HepG2 (cell line): ENCODE results near the gene RCHY1. TPM values are rescaled to one million over a fixed set of nuclear protein-coding genes. Genes with fewer than 3 reads are reported as not detected.

ENCODE experiments used
- EHMT2 ChIP-seq: fragments of 200-600 bp; sonication (generic); IDR thresholded peaks from 2 replicates; pipeline ENCODE4 v1.7.0; 2017; ENCODE audit warnings: antibody characterized with exemption, low read depth, low read length, borderline replicate concordance
- GZF1 ChIP-seq: sonication (generic); formaldehyde crosslinking; IDR thresholded peaks from 2 replicates; pipeline ENCODE4 v1.5.1; 2020; ENCODE audit warnings: mild to moderate bottlenecking, missing genetic modification reagents
- HDAC2 ChIP-seq: sonication (generic); formaldehyde crosslinking; IDR thresholded peaks from 2 replicates; pipeline ENCODE4 v1.4.0; 2020; ENCODE audit warnings: missing genetic modification reagents
- HMGA1 ChIP-seq: sonication (generic); formaldehyde crosslinking; conservative IDR thresholded peaks from 2 replicates; pipeline ENCODE4 v1.4.0; 2020; ENCODE audit warnings: missing genetic modification reagents
- ISX ChIP-seq: sonication (generic); formaldehyde crosslinking; conservative IDR thresholded peaks from 2 replicates; pipeline ENCODE4 v1.5.0; 2020; ENCODE audit warnings: missing genetic modification reagents
- KAT8 ChIP-seq: IDR thresholded peaks from 2 replicates; pipeline ENCODE4 v1.6.1; 2016; ENCODE audit warnings: missing genetic modification reagents, missing compliant biosample characterization
- RELA ChIP-seq: sonication (generic); formaldehyde crosslinking; IDR thresholded peaks from 2 replicates; pipeline ENCODE4 v1.4.0; 2020; ENCODE audit warnings: missing genetic modification reagents
- SUZ12 ChIP-seq: fragments of 150-350 bp; IDR thresholded peaks from 2 replicates; pipeline ENCODE4 v1.6.1; 2014; ENCODE audit warnings: low read depth, low read length
- ZFP62 ChIP-seq: sonication (generic); formaldehyde crosslinking; IDR thresholded peaks from 2 replicates; pipeline ENCODE4 v1.4.0; 2020; ENCODE audit warnings: missing genetic modification reagents
- ZNF883 ChIP-seq: sonication (generic); formaldehyde crosslinking; IDR thresholded peaks from 2 replicates; pipeline ENCODE4 v1.5.1; 2020; ENCODE audit warnings: mild to moderate bottlenecking, missing genetic modification reagents; ENCODE audit errors: not compliant biosample characterization
- polyA plus RNA-seq, 8 experiments: library from polyadenylated mRNA; depleted of rRNA in 3 of 8; stranded (reverse) in 7 of 8; unstranded in 1 of 8; fragments of >200 nt; fragmentation: Illumina TruSeq in 4 of 8; extraction: Trizol in 4 of 8; gene quantifications; 2 replicates each; pipeline versions ENCODE4 v1.2.1 to v1.2.3, GENCODE V29; 2011 to 2016; ENCODE audit warnings: low read depth in 4 of 8, missing spikeins in 1 of 8, mixed read lengths in 1 of 8; ENCODE audit not compliant: insufficient read depth in 1 of 8
- total RNA-seq, 5 experiments: library from RNA; depleted of rRNA; stranded (reverse); fragments of >200 nt; fragmentation: Illumina TruSeq; extraction: Trizol; gene quantifications; 2 replicates each; pipeline ENCODE4 v1.2.3, GENCODE V29; 2016; ENCODE audit warnings: low read depth in 1 of 5
- TF ChIP-seq, protein P1 (sequence below): sonication (generic); formaldehyde crosslinking; IDR thresholded peaks from 2 replicates; pipeline ENCODE4 v1.4.0; 2020; ENCODE audit warnings: mild to moderate bottlenecking, missing genetic modification reagents
- TF ChIP-seq, protein P2 (sequence below): sonication (generic); formaldehyde crosslinking; IDR thresholded peaks from 2 replicates; pipeline ENCODE4 v1.4.0; 2020; ENCODE audit warnings: missing genetic modification reagents
- TF ChIP-seq, protein P3 (sequence below): sonication (generic); formaldehyde crosslinking; IDR thresholded peaks from 2 replicates; pipeline ENCODE4 v1.4.0; 2020; ENCODE audit warnings: missing genetic modification reagents
- TF ChIP-seq, protein P4 (sequence below): sonication (generic); formaldehyde crosslinking; IDR thresholded peaks from 2 replicates; pipeline ENCODE4 v1.8.0; 2022; ENCODE audit warnings: missing genetic modification reagents, mild to moderate bottlenecking, moderate library complexity, borderline replicate concordance
- TF ChIP-seq, protein P5 (sequence below): IDR thresholded peaks from 2 replicates; pipeline ENCODE4 v1.6.1; 2016; ENCODE audit warnings: missing compliant biosample characterization, missing genetic modification reagents, borderline replicate concordance

The RCHY1 gene
- total and polyA plus RNA-seq, 2 of the 13 experiments (the other 11 are each of a cell fraction or from before 2014, with no cell fraction given): 19.9 to 30.5 TPM

DNA sequence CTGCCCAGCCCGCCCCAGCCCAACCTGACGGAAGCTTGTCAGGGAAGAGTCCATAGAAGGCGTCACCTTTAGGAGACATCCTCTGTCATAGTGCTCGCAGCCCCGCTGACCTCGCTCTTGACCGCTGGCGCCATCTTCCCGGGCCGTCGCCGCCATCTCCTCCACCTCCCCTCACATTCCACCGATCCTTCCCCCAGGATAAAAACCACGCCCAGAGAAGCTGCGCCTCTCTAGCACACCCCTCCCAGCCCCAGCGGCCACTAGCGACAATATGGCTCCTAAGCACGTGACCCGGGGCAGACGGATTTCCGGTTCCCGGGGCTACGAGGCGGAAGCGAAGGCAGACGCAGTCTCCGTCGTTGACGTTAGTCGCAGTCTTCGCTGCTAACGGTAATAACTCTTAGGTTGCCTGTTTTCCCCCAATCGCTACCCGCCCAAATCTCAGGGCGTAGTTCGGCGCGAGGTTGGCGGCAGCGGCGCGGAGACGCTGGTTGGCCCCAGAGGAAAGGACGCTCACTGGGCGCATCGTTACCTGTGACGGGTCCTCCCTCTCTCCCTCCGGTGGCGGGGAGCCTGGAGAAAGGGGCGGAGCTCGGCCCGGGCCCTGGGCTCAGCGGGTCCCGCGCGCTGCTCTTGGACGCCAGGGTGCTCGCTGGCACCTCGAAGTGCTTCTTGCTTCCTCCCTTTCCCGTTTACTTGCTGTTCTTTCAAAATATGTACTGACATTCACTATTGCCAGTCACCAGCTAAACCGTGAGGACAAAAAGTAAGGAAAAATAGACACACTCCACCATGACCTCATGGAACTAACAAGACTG lies at the start of gene RCHY1, which contains the start of gene THAP6 (continued):
- peak; percentile 96 for TF ChIP-seq KAT8 (CRISPR knock-in tag)
- TF ChIP-seq, protein P1, sequence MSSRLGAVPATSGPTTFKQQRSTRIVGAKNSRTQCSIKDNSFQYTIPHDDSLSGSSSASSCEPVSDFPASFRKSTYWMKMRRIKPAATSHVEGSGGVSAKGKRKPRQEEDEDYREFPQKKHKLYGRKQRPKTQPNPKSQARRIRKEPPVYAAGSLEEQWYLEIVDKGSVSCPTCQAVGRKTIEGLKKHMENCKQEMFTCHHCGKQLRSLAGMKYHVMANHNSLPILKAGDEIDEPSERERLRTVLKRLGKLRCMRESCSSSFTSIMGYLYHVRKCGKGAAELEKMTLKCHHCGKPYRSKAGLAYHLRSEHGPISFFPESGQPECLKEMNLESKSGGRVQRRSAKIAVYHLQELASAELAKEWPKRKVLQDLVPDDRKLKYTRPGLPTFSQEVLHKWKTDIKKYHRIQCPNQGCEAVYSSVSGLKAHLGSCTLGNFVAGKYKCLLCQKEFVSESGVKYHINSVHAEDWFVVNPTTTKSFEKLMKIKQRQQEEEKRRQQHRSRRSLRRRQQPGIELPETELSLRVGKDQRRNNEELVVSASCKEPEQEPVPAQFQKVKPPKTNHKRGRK (CRISPR knock-in tag): no peak
- no peak for TF ChIP-seq RELA (CRISPR knock-in tag)
- TF ChIP-seq HDAC2 (CRISPR knock-in tag): peak; percentile 36
- TF ChIP-seq, protein P2, sequence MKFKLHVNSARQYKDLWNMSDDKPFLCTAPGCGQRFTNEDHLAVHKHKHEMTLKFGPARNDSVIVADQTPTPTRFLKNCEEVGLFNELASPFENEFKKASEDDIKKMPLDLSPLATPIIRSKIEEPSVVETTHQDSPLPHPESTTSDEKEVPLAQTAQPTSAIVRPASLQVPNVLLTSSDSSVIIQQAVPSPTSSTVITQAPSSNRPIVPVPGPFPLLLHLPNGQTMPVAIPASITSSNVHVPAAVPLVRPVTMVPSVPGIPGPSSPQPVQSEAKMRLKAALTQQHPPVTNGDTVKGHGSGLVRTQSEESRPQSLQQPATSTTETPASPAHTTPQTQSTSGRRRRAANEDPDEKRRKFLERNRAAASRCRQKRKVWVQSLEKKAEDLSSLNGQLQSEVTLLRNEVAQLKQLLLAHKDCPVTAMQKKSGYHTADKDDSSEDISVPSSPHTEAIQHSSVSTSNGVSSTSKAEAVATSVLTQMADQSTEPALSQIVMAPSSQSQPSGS: peak; percentile 51; the same call in 1 of the 2 replicates
- TF ChIP-seq, protein P3, sequence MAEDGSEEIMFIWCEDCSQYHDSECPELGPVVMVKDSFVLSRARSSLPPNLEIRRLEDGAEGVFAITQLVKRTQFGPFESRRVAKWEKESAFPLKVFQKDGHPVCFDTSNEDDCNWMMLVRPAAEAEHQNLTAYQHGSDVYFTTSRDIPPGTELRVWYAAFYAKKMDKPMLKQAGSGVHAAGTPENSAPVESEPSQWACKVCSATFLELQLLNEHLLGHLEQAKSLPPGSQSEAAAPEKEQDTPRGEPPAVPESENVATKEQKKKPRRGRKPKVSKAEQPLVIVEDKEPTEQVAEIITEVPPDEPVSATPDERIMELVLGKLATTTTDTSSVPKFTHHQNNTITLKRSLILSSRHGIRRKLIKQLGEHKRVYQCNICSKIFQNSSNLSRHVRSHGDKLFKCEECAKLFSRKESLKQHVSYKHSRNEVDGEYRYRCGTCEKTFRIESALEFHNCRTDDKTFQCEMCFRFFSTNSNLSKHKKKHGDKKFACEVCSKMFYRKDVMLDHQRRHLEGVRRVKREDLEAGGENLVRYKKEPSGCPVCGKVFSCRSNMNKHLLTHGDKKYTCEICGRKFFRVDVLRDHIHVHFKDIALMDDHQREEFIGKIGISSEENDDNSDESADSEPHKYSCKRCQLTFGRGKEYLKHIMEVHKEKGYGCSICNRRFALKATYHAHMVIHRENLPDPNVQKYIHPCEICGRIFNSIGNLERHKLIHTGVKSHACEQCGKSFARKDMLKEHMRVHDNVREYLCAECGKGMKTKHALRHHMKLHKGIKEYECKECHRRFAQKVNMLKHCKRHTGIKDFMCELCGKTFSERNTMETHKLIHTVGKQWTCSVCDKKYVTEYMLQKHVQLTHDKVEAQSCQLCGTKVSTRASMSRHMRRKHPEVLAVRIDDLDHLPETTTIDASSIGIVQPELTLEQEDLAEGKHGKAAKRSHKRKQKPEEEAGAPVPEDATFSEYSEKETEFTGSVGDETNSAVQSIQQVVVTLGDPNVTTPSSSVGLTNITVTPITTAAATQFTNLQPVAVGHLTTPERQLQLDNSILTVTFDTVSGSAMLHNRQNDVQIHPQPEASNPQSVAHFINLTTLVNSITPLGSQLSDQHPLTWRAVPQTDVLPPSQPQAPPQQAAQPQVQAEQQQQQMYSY (CRISPR knock-in tag): no peak
- no peak for TF ChIP-seq ISX
- no peak for TF ChIP-seq ZFP62
- TF ChIP-seq ZNF883 (CRISPR knock-in tag): no peak
- no peak for TF ChIP-seq HMGA1 (CRISPR knock-in tag)
- TF ChIP-seq, protein P4, sequence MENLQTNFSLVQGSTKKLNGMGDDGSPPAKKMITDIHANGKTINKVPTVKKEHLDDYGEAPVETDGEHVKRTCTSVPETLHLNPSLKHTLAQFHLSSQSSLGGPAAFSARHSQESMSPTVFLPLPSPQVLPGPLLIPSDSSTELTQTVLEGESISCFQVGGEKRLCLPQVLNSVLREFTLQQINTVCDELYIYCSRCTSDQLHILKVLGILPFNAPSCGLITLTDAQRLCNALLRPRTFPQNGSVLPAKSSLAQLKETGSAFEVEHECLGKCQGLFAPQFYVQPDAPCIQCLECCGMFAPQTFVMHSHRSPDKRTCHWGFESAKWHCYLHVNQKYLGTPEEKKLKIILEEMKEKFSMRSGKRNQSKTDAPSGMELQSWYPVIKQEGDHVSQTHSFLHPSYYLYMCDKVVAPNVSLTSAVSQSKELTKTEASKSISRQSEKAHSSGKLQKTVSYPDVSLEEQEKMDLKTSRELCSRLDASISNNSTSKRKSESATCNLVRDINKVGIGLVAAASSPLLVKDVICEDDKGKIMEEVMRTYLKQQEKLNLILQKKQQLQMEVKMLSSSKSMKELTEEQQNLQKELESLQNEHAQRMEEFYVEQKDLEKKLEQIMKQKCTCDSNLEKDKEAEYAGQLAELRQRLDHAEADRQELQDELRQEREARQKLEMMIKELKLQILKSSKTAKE (CRISPR knock-in tag): peak; percentile 67
- no peak for TF ChIP-seq SUZ12
- TF ChIP-seq EHMT2: no peak; the same call in 1 of the 2 replicates
- TF ChIP-seq GZF1 (CRISPR knock-in tag): peak; percentile 70; the same call in 1 of the 2 replicates
- TF ChIP-seq, protein P5, sequence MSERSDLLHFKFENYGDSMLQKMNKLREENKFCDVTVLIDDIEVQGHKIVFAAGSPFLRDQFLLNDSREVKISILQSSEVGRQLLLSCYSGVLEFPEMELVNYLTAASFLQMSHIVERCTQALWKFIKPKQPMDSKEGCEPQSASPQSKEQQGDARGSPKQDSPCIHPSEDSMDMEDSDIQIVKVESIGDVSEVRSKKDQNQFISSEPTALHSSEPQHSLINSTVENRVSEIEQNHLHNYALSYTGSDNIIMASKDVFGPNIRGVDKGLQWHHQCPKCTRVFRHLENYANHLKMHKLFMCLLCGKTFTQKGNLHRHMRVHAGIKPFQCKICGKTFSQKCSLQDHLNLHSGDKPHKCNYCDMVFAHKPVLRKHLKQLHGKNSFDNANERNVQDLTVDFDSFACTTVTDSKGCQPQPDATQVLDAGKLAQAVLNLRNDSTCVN (CRISPR knock-in tag): peak; percentile 64; the same call in 1 of the 2 replicates
